Small intestine (tissue), 7 donors: ENCODE measurements around the gene NYAP1. TPM values are rescaled to one million over a fixed set of nuclear protein-coding genes. Genes with fewer than 3 reads are reported as not detected.
"Not testable (repeated sequence)": the region's sequence is repeated elsewhere in the genome, so short reads cannot be mapped to it uniquely, and the experiment has no call there.

Experiments
- DNase-seq, 2 donors: peaks; one replicate each; pipeline versions ENCODE4 v3.0.0 to v3.0.0-alpha.2; 2013
- FAIRE-seq: peaks from 2 replicates; lab custom pipeline; 2012; peaks lifted over from hg19 to GRCh38; lab: Jason Lieb, UNC
- H3K27ac ChIP-seq, 3 donors: one replicate each; pipeline ENCODE4 v1.5.1; 2013; ENCODE audit warnings: low read length in 2 of 3, mild to moderate bottlenecking in 2 of 3, control low read depth in 1 of 3, inconsistent platforms in 1 of 3, low read depth in 1 of 3, moderate library complexity in 1 of 3
- H3K27me3 ChIP-seq, 3 donors: one replicate each; pipeline ENCODE4 v1.6.1; 2013; ENCODE audit warnings: low read length in 3 of 3, inconsistent platforms in 1 of 3; ENCODE audit not compliant: control insufficient read depth in 3 of 3, insufficient read depth in 3 of 3
- H3K36me3 ChIP-seq, 3 donors: one replicate each; pipeline ENCODE4 v1.6.1; 2013; ENCODE audit warnings: low read length in 3 of 3, inconsistent platforms in 1 of 3, low read depth in 1 of 3, mild to moderate bottlenecking in 1 of 3, moderate library complexity in 1 of 3; ENCODE audit not compliant: control insufficient read depth in 3 of 3, insufficient read depth in 2 of 3
- H3K4me1 ChIP-seq, 3 donors: one replicate each; pipeline ENCODE4 v1.6.1; 2013; ENCODE audit warnings: low read length in 2 of 3, inconsistent platforms in 1 of 3, low read depth in 1 of 3, mild to moderate bottlenecking in 1 of 3, moderate library complexity in 1 of 3; ENCODE audit not compliant: control insufficient read depth in 3 of 3, insufficient read depth in 2 of 3
- H3K4me3 ChIP-seq, 3 donors: one replicate each; pipeline ENCODE4 v1.5.1; 2013; ENCODE audit warnings: low read length in 3 of 3, control low read depth in 1 of 3, inconsistent platforms in 1 of 3, low read depth in 1 of 3, mild to moderate bottlenecking in 1 of 3, moderate library complexity in 1 of 3
- H3K9me3 ChIP-seq, 2 donors: one replicate each; pipeline ENCODE4 v1.6.1; 2013; ENCODE audit warnings: low read depth in 1 of 2, low read length in 1 of 2; ENCODE audit not compliant: control insufficient read depth in 2 of 2, insufficient read depth in 1 of 2
- WGBS, 3 donors: extraction: QIAGEN DNeasy Blood & Tissue Kit; methylation state at CpG; one replicate each; pipeline ENCODE4 v1.1.7; 2013; 5-methylcytosine and 5-hydroxymethylcytosine counted together
- polyA plus RNA-seq, 4 donors: library from polyadenylated mRNA; stranded (reverse) in 3 of 4; unstranded in 1 of 4; fragments of 200-250 nt in 3 of 4; fragments of 120-200 nt in 1 of 4; gene quantifications; one replicate each; pipeline versions ENCODE4 v1.2.1 to v1.2.3, GENCODE V29; 2013
- donor health status: healthy with polysubstance abuse.
- donor health status: control.
- donor health status: control.
- donor health status: Bipolar disorder and iron deficiency.
- donor health status: healthy.

Gene NYAP1
- polyA plus RNA-seq, 4 donors: 1.1 to 2.3 TPM; not detected in 2

DNA sequence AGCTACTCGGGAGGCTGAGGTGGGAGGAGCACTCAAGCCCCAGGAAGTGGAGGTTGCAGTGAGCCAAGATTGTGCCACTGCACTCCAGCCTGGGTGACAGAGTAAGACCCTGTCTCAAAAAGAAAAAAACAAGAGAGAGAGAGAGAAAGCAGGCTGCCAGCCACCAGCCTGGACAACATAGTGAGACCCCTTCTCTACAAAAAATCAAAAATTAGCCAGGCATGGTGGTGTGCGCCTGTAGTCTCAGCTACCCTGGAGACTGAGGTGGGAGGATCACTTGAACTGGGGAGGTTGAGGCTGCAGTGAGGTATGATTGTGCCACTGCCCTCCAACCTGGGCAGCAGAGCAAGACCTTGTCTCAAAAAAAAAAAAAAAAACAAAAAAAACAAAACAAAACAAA, 53.0 kb downstream of the NYAP1 start:
- not testable (repeated sequence) for H3K36me3 ChIP-seq, DNase-seq, H3K4me3 ChIP-seq, FAIRE-seq, H3K9me3 ChIP-seq, H3K27ac ChIP-seq, H3K27me3 ChIP-seq
- WGBS, 3 donors: 82 to 88% (median 83%) methylated on average over 2 of the region's 2 CpGs
- peaks cover 0 to 40% (median 5%) of the 10 kb centered on the region in 3 donors for H3K4me1 ChIP-seq

DNA sequence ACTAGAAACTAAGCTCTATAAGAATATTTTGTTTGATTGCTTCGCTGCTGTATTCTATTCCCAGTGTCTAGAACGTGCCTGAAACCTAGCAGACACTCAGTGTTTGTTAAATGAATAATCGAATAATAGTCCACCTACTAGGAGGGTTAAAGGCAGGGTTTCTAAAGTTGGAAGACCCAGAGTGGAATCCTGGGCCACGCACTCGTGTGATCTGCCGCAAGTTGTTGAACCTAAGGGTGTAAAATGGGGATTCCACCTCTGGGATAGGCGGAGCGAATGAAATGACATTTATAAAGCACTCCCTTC, 54.6 kb downstream of the NYAP1 start:
- DNase-seq: no peak
- no peak for FAIRE-seq
- WGBS, 3 donors: 5 to 6% (median 6%) methylated on average over 8 of the region's 8 CpGs
- no peaks in the 10 kb centered on the region for H3K36me3 ChIP-seq
- no peaks in the 10 kb centered on the region for H3K27me3 ChIP-seq
- H3K27ac ChIP-seq: peak overlapping the region in 2 of 3 donors; percentile 7 to 72
- H3K4me1 ChIP-seq: peaks cover 0 to 30% (median 5%) of the 10 kb centered on the region in 3 donors
- H3K9me3 ChIP-seq: no peaks in the 10 kb centered on the region
- H3K4me3 ChIP-seq: peak overlapping the region in 2 of 3 donors; percentile 4

DNA sequence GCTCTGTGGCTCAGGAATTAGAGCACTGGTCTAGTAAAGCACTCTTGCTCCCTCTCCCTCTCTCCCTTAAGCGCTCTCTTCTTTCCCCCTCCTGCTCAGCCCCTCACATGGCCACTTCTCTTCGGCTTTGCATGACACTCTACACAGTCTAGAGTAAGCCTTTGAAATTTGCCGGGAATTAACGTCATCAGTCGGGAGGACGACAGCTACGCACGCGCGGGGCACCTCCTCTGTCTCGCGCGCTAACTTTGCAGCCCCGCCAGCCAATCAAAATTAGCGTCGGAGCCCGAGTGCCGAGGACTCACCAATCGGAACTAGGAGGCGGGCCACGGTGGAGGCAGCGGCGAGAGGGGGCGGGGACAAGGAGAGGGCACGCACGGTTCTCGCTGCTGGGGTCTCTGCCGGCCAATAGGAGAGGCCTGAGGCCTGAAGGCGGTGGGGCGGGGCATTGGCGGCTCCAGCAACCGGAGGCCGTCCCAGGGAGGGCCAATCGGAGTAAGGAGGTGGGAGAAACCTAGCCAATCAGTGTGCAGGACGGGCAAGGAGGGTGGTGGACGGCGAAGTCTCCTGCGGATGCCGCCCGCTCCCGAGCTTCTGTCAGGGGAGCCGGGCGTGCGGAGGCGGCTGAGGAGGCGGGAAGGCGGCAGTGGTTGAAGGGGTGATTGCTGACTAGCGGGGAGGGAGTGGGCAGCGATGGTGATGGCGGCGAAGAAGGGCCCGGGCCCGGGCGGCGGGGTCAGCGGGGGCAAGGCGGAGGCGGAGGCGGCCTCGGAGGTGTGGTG, 55.1 kb downstream of the NYAP1 start, which contains the start of gene AGFG2:
TSS of gene AGFG2 (plus strand) at position 550 of the 782 bp plus-strand sequence. CDS start at position 694, 144 bp downstream.
- 0% methylated on average over 40 to 60 of the region's 60 CpGs for WGBS, 3 donors
- Histone ChIP-seq H3K36me3 (no peaks in the 10 kb centered on the region), H3K9me3 (no peaks in the 10 kb centered on the region), H3K27me3 (no peaks in the 10 kb centered on the region), H3K27ac (peak within 1 kb of the TSS; percentile 28 to 76 (median 72)), H3K4me1 (peaks cover under 1 to 27% (median 8%) of the 10 kb centered on the region in 3 donors), H3K4me3 (peak within 1 kb of the TSS; percentile 63 to 90 (median 65))
- FAIRE-seq: peak; percentile 33
- DNase-seq: peak; percentile 100

DNA sequence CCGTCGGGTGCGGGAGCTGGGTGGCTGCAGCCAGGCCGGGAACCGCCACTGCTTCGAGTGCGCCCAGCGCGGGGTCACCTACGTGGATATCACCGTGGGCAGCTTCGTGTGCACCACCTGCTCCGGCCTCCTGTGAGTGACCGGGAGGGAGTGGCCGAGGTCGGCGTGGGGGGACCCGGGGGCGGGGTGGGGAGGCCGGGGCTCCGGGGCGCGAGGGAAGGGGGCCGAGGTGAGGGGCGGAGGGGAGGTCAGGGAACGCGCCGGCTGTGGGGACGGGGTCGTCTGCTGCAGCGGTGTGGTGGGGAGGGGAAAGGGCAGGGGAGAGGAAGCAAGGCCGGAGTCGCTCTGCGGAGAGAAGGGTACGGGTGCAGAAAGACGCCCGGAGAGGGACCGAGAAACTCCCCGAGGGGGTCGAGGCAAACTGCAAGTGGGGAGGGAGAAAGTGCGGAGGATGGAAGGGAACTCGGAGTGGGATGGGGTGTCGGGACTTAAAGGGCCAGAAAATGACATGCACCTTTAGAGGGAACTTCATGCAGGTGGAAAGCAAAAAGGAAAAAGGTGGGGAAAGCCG, 55.8 kb downstream of the NYAP1 start:
- Histone ChIP-seq H3K27ac (peak overlapping the region; percentile 28 to 76 (median 66)), H3K4me3 (peak overlapping the region; percentile 63 to 90 (median 65)), H3K9me3 (no peaks in the 10 kb centered on the region), H3K36me3 (no peaks in the 10 kb centered on the region), H3K27me3 (no peaks in the 10 kb centered on the region), H3K4me1 (peaks cover 7 to 32% (median 12%) of the 10 kb centered on the region in 3 donors)
- no peak for FAIRE-seq
- no peak for DNase-seq
- 0 to 1% (median 0%) methylated on average over 32 to 44 of the region's 44 CpGs for WGBS, 3 donors

DNA sequence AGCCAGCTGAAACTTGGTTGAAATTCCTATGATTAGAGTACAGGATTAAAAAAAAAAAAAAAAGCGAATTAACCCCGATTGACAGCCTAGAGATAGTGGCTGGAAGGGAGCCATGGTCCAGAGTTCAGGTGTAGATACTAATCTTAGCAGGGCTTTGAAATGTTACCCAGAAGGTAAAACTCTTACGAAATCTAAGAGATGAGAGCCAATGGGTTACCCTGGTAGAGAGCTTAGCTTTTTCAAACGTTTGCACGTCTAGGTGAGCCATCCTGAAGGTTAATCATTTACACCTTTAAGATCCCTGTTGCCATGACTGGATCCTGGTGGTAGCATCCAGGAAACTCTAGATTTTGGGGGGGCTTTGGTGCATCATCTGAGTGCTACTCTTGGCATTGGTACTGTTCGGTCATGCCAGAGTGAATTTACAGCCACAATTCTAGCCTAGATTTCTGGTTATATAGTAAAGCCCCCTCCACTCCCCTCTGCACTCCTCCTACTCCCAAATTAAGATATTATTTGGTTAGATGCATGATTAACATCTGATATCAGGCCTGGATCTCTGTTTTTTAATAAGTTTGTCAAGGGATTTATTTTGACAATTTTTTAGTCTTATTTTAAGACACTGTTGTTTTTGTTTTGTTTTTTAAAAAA, 56.5 kb downstream of the NYAP1 start:
- DNase-seq (peak; percentile 87 to 93), FAIRE-seq (no peak)
- H3K27ac ChIP-seq: peak overlapping the region in 2 of 3 donors; percentile 31 to 55
- WGBS, 3 donors: 3 to 36% (median 8%) methylated on average over 6 of the region's 6 CpGs
- H3K9me3 ChIP-seq: no peaks in the 10 kb centered on the region
- no peaks in the 10 kb centered on the region for H3K27me3 ChIP-seq
- H3K36me3 ChIP-seq: no peaks in the 10 kb centered on the region
- peaks cover 13 to 34% (median 14%) of the 10 kb centered on the region in 3 donors for H3K4me1 ChIP-seq
- H3K4me3 ChIP-seq: peak overlapping the region; percentile 63 to 90 (median 65)

DNA sequence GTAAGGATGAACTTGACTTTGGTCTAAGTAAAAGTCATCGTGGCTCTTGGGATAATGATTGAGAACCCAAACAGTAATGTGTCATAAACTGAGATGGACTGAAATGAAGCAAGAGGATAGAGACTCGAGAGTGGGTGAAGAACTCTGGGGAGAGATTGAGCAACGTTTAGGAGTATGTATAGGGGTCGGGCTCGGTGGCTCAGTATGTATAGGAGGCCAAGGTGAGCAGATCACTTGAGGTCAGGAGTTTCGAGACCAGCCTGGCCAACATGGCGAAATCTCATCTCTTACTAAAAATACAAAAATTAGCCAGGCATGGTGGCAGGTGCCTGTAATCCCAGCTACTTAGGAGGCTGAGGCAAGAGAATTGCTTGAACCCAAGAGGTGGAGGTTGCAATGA, 57.6 kb downstream of the NYAP1 start:
- not testable (repeated sequence) for H3K4me3 ChIP-seq, H3K27me3 ChIP-seq, FAIRE-seq, DNase-seq, H3K27ac ChIP-seq, H3K9me3 ChIP-seq, H3K36me3 ChIP-seq
- H3K4me1 ChIP-seq: peaks cover 18 to 46% (median 21%) of the 10 kb centered on the region in 3 donors
- WGBS, 3 donors: 58 to 80% (median 67%) methylated on average over 7 of the region's 7 CpGs

DNA sequence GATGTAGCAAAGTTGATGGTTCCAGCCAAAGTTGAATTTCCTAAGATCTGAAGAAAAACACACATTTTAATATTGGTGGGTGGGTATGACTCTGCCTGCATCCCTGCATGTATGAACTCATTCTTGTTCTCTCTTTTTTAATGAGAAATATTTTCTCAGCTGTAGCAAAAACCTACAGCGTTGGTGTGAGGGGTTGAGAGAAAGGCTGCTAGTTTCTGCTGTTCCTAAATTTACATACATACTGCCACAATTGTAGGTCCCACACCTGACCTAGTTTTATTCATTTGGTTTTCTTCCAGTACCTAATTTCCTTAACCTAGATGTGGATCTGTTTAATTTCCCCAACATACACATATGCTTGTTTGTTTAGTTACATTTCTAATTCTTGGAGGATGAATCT, 59.9 kb downstream of the NYAP1 start:
- FAIRE-seq (no peak), DNase-seq (no peak)
- WGBS, 3 donors: 43 to 56% (median 50%) methylated on average over 1 of the region's 1 CpG
- no peaks in the 10 kb centered on the region for H3K27me3 ChIP-seq
- H3K27ac ChIP-seq: peak overlapping the region in 2 of 3 donors; percentile 42 to 57
- peaks cover 0 to 6% (median 0%) of the 10 kb centered on the region in 3 donors for H3K36me3 ChIP-seq
- H3K9me3 ChIP-seq: no peaks in the 10 kb centered on the region
- H3K4me1 ChIP-seq: peaks cover 27 to 60% (median 40%) of the 10 kb centered on the region in 3 donors
- H3K4me3 ChIP-seq: no peak overlapping the region

DNA sequence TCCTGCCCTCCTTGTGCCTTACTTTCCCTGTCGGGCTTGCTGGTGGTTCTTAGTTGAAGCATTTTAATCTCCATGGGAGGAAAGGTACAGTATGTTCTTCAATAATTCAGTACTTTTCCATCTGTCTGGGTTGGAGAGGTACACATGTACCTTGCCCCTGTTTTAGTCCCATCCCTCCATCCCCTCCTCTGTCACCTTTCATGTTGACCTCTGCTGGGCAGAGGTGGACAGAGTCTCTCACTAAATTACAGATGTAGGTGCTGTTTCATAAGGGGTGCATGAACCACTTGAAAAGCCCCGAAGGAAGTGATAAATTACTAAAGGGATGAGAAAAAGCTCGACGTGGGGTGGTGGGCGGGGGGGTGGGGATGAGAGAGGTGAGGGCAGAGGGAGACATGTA, 60.7 kb downstream of the NYAP1 start:
- DNase-seq: no peak
- peak overlapping the region in 2 of 3 donors; percentile 43 to 90 for H3K27ac ChIP-seq
- H3K36me3 ChIP-seq: peaks cover 0 to 14% (median 3%) of the 10 kb centered on the region in 3 donors
- FAIRE-seq: no peak
- H3K4me1 ChIP-seq: peaks cover 27 to 59% (median 40%) of the 10 kb centered on the region in 3 donors
- WGBS, 3 donors: 22 to 32% (median 27%) methylated on average over 5 of the region's 5 CpGs
- no peaks in the 10 kb centered on the region for H3K9me3 ChIP-seq
- H3K27me3 ChIP-seq: no peaks in the 10 kb centered on the region
- no peak overlapping the region for H3K4me3 ChIP-seq
